Endothelial cell of umbilical vein (primary cell): ENCODE results near the gene PLB1. TPM values are rescaled to one million over a fixed set of nuclear protein-coding genes. Genes with fewer than 3 reads are reported as not detected.
A peak's percentile ranks its signal among the peaks of the same experiment; 100 is the strongest.

ENCODE experiments used
- BruUV-seq: library from RNA; stranded (reverse); fragments of 400-500 nt; replicated peaks from 2 replicates; lab custom pipeline; 2021; lab: Mats Ljungman, UMichigan
- CTCF ChIA-PET: fragments of 300-600, 350-600 bp; sonication (Branson Sonifier 250); formaldehyde crosslinking; loops from one replicate; lab custom pipeline; 2021; ENCODE audit warnings: antibody characterized with exemption, inconsistent platforms; lab: Charles Lee
- POLR2A ChIA-PET: fragments of 300-600, 350-600 bp; sonication (Branson Sonifier 250); formaldehyde crosslinking; loops from one replicate; lab custom pipeline; 2021; ENCODE audit warnings: antibody characterized with exemption, inconsistent platforms; lab: Charles Lee
- DNase-seq: peaks from one replicate; pipeline ENCODE4 v3.0.0-alpha.2; 2011; ENCODE audit warnings: low read depth, low spot score
- FAIRE-seq: peaks from 2 replicates; lab custom pipeline; 2011; peaks lifted over from hg19 to GRCh38; lab: Jason Lieb, UNC
- H2AFZ ChIP-seq: 2 replicates; pipeline ENCODE4 v1.6.0; 2012; ENCODE audit warnings: low read depth, low read length, control low read depth, inconsistent platforms
- H3K27ac ChIP-seq: 2 replicates; pipeline ENCODE4 v1.5.1; 2011; ENCODE audit warnings: low read depth, mild to moderate bottlenecking, control low read depth, low read length, moderate library complexity; ENCODE audit not compliant: insufficient read depth
- H3K27me3 ChIP-seq, 2 experiments: 2 replicates each; pipeline versions ENCODE4 v1.6.0 to v1.6.1; 2011; ENCODE audit warnings: low read length in 2 of 2, mixed read lengths in 1 of 2; ENCODE audit not compliant: control insufficient read depth in 2 of 2, insufficient read depth in 2 of 2
- H3K36me3 ChIP-seq, 2 experiments: 2 replicates in 1 of 2; 3 replicates in 1 of 2; pipeline ENCODE4 v1.5.1; 2011; ENCODE audit warnings: low read length in 2 of 2, mild to moderate bottlenecking in 1 of 2, moderate library complexity in 1 of 2; ENCODE audit not compliant: control insufficient read depth in 2 of 2, insufficient read depth in 2 of 2; ENCODE audit errors: extremely low read depth in 1 of 2
- H3K4me1 ChIP-seq: 3 replicates; pipeline ENCODE4 v1.5.1; 2011; ENCODE audit warnings: mild to moderate bottlenecking, low read length; ENCODE audit not compliant: control insufficient read depth, insufficient read depth; ENCODE audit errors: extremely low read depth
- H3K4me2 ChIP-seq: 2 replicates; pipeline ENCODE4 v1.6.1; 2011; ENCODE audit warnings: low read length, control low read depth, mixed read lengths; ENCODE audit not compliant: insufficient read depth
- H3K4me3 ChIP-seq, 3 experiments: fragments of 200-600 bp in 1 of 3; sonication (generic), shearing (Covaris generic) in 1 of 3; replicated peaks in 1 of 3; 2 replicates each; pipeline ENCODE4 v1.5.1; 2011 to 2016; ENCODE audit warnings: control low read depth in 3 of 3, low read length in 3 of 3, mild to moderate bottlenecking in 2 of 3, inconsistent platforms in 1 of 3, low read depth in 1 of 3, moderate library complexity in 1 of 3; ENCODE audit not compliant: insufficient read depth in 1 of 3
- H3K79me2 ChIP-seq: 2 replicates; pipeline ENCODE4 v1.6.0; 2012; ENCODE audit warnings: low read length, inconsistent platforms; ENCODE audit not compliant: control insufficient read depth, insufficient read depth
- H3K9ac ChIP-seq: replicated peaks from 2 replicates; pipeline ENCODE3; 2011; ENCODE audit warnings: low read length, control low read depth; ENCODE audit not compliant: insufficient read depth; ENCODE audit errors: extremely low read depth
- H3K9me1 ChIP-seq: replicated peaks from 3 replicates; pipeline ENCODE4 v1.6.0; 2011; ENCODE audit warnings: mild to moderate bottlenecking, low read length; ENCODE audit not compliant: control insufficient read depth, insufficient read depth; ENCODE audit errors: extremely low read depth
- H3K9me3 ChIP-seq: replicated peaks from 2 replicates; pipeline ENCODE4 v1.5.1; 2012; ENCODE audit warnings: low read length, inconsistent platforms; ENCODE audit not compliant: control insufficient read depth, insufficient read depth
- H4K20me1 ChIP-seq: replicated peaks from 2 replicates; pipeline ENCODE3; 2011; ENCODE audit warnings: mild to moderate bottlenecking, low read length; ENCODE audit not compliant: control insufficient read depth, insufficient read depth; ENCODE audit errors: extremely low read depth
- CTCF ChIP-seq, 2 donors: IDR thresholded peaks; 1 replicate in 1 of 2; 2 replicates in 1 of 2; pipeline ENCODE4 v1.5.1; 2011; ENCODE audit warnings: low read length in 2 of 2, mild to moderate bottlenecking in 2 of 2, moderate library complexity in 2 of 2, control low read depth in 1 of 2, inconsistent platforms in 1 of 2, low read depth in 1 of 2; ENCODE audit not compliant: insufficient read depth in 1 of 2; ENCODE audit errors: extremely low read depth in 1 of 2
- EZH2 ChIP-seq: IDR thresholded peaks from 2 replicates; pipeline ENCODE4 v1.6.1; 2012; ENCODE audit warnings: borderline replicate concordance, low read depth, mild to moderate bottlenecking, moderate library complexity, low read length, inconsistent platforms; ENCODE audit not compliant: severe bottlenecking
- FOS ChIP-seq: IDR thresholded peaks from 2 replicates; pipeline ENCODE4 v1.6.1; 2011; ENCODE audit warnings: mild to moderate bottlenecking, low read length, moderate library complexity, borderline replicate concordance; ENCODE audit not compliant: insufficient read depth
- GATA2 ChIP-seq: IDR thresholded peaks from 2 replicates; pipeline ENCODE4 v1.7.0; 2011; ENCODE audit warnings: low read depth, mild to moderate bottlenecking, moderate library complexity, mixed read lengths, low read length; ENCODE audit not compliant: insufficient read length, insufficient read depth
- JUN ChIP-seq: IDR thresholded peaks from 2 replicates; pipeline ENCODE4 v1.6.1; 2011; ENCODE audit warnings: borderline replicate concordance, low read depth; ENCODE audit not compliant: insufficient read length, insufficient read depth
- MAX ChIP-seq: IDR thresholded peaks from 2 replicates; pipeline ENCODE4 v1.6.1; 2011; ENCODE audit not compliant: insufficient read depth, insufficient read length
- MYC ChIP-seq: IDR thresholded peaks from one replicate; pipeline ENCODE4 v1.6.1; 2011; ENCODE audit warnings: mild to moderate bottlenecking, low read depth, low read length
- POLR2A ChIP-seq: IDR thresholded peaks from 2 replicates; pipeline ENCODE4 v1.6.1; 2012; ENCODE audit warnings: low read depth, mild to moderate bottlenecking, control low read depth, low read length
- POLR2AphosphoS5 ChIP-seq: IDR thresholded peaks from 2 replicates; pipeline ENCODE4 v1.6.1; 2012; ENCODE audit warnings: low read depth, mild to moderate bottlenecking, control low read depth, low read length, moderate library complexity; ENCODE audit not compliant: insufficient read depth
- dilution Hi-C: fragments of 300-500 bp; cut with MboI; formaldehyde crosslinking; loops from one replicate; pipeline ENCODE4 v1.15.0; 2019; ENCODE audit warnings: low sequenced_read_pairs; ENCODE audit not compliant: extremely low pct_ligation_motif_present
- intact Hi-C: fragments of 100-400 bp; cut with micrococcal nuclease; formaldehyde crosslinking; loops from one replicate; pipeline ENCODE4 v1.10.0; 2022
- polyA plus RNA-seq, 4 experiments: library from polyadenylated mRNA; depleted of rRNA in 3 of 4; stranded (reverse) in 3 of 4; unstranded in 1 of 4; fragments of >200 nt; gene quantifications; 2 replicates each; pipeline versions ENCODE4 v1.2.1 to v1.2.3, GENCODE V29; 2011 to 2012; ENCODE audit warnings: missing spikeins in 1 of 4
- total RNA-seq: library from RNA; stranded (reverse); gene quantifications from 2 replicates; pipeline ENCODE4 v1.2.3, GENCODE V29; 2021

PLB1 gene
- total and polyA plus RNA-seq, 2 donors (not counting 3 experiments of a cell fraction or from before 2014, with no cell fraction given): 0.75 to 0.80 TPM

- no peaks in the 10 kb centered on the region for H3K27me3 ChIP-seq
- no peak for FAIRE-seq
- H3K27ac ChIP-seq: no peak overlapping the region
- H3K79me2 ChIP-seq: no peaks in the 10 kb centered on the region
- peak overlapping the region in 1 of 3 experiments; percentile 71 for H3K4me3 ChIP-seq
- H3K9me3 ChIP-seq: no peaks in the 10 kb centered on the region
- dilution Hi-C loops (no loop called here), intact Hi-C loops (loop anchor here (1.0 to 10.0 kb wide), 9 partner anchors 41 to 863 kb away; partner anchors contain the start of gene TRMT61B)
- CTCF ChIA-PET: interaction anchor here (0.9 to 5.0 kb wide), 36 partner anchors 8 to 862 kb away, joined by 3 to 96 read pairs (median 4); partner anchors contain the start of gene PPP1CB
- DNase-seq: no peak
- H3K9me1 ChIP-seq: no peaks in the 10 kb centered on the region
- H3K36me3 ChIP-seq: no peaks in the 10 kb centered on the region
- H4K20me1 ChIP-seq: no peaks in the 10 kb centered on the region
- H3K4me1 ChIP-seq: peaks cover 2% of the 10 kb centered on the region
- H2AFZ ChIP-seq: peak overlapping the region; percentile 99
- no peak for TF ChIP-seq MYC
- no peak for TF ChIP-seq GATA2
- no peak for TF ChIP-seq EZH2
- no peak for TF ChIP-seq FOS
- TF ChIP-seq MAX: no peak
- TF ChIP-seq POLR2A: no peak
- TF ChIP-seq POLR2AphosphoS5: no peak
- TF ChIP-seq JUN: no peak
- TF ChIP-seq CTCF (IDR thresholded peaks at IDR 0.05; ENCODE audit: extremely low read depth in 1 of 2, insufficient read depth in 1 of 2, low read depth in 1 of 2, low read length in 2 of 2): no peak
- POLR2A ChIA-PET: interaction anchor here (1.4 kb wide), 1 partner anchor 186 kb away, joined by 18 read pairs; the partner anchor contains the start of gene PPP1CB
- no peak overlapping the region for H3K9ac ChIP-seq
- no TSS peak for BruUV-seq
- H3K4me2 ChIP-seq: peak overlapping the region; percentile 88
Measured at GRCh38 chr2:28565720-28566295, 69.9 kb downstream of the PLB1 start.
